Upper lobe of left lung (tissue), 6 donors: ENCODE data around the gene MRTFB. TPM values are rescaled to one million over a fixed set of nuclear protein-coding genes. Genes with fewer than 3 reads are reported as not detected.
A peak's percentile ranks its signal among the peaks of the same experiment; 100 is the strongest.

Experiments used
- ATAC-seq, 2 donors: fragments of 200-7000 bp; cut with Tn5 transposase; one replicate each; pipeline ENCODE4 v1.9.1; 2022; ENCODE audit warnings: mild to moderate bottlenecking in 2 of 2, moderate library complexity in 2 of 2; ENCODE audit not compliant: low FRiP score in 2 of 2
- DNase-seq, 2 donors: peaks; one replicate each; pipeline ENCODE4 v3.0.0-alpha.2; 2019 to 2020
- H3K27ac ChIP-seq, 4 donors: fragments of 200-600 bp; sonication (generic); one replicate each; pipeline ENCODE4 v1.5.1; 2016 to 2019
- H3K27me3 ChIP-seq, 4 donors: fragments of 200-600 bp; sonication (generic); one replicate each; pipeline ENCODE4 v1.5.1; 2017 to 2019
- H3K36me3 ChIP-seq, 4 donors: fragments of 200-600 bp; sonication (generic); one replicate each; pipeline ENCODE4 v1.5.1; 2016 to 2019
- H3K4me1 ChIP-seq, 4 donors: fragments of 200-600 bp; sonication (generic); one replicate each; pipeline ENCODE4 v1.5.1; 2018 to 2019
- H3K4me3 ChIP-seq, 4 donors: fragments of 200-600 bp; sonication (generic); one replicate each; pipeline ENCODE4 v1.5.1; 2017 to 2019; ENCODE audit warnings: mild to moderate bottlenecking in 2 of 4, moderate library complexity in 1 of 4
- H3K9me3 ChIP-seq, 4 donors: fragments of 200-600 bp; sonication (generic); one replicate each; pipeline ENCODE4 v1.5.1; 2018 to 2019
- CTCF ChIP-seq, 6 experiments: fragments of 450-650 bp in 4 of 6; fragments of 200-600 bp in 2 of 6; sonication (generic) in 2 of 6; IDR thresholded peaks; one replicate each; pipeline ENCODE4 v1.5.1; 2016 to 2019; ENCODE audit warnings: antibody characterized with exemption in 6 of 6
- EP300 ChIP-seq, 4 donors: sonication (generic); formaldehyde crosslinking; IDR thresholded peaks; one replicate each; pipeline ENCODE4 v1.5.1; 2017; ENCODE audit warnings: antibody characterized with exemption in 4 of 4, control low read depth in 2 of 4
- POLR2A ChIP-seq, 4 donors: fragments of 450-650 bp; IDR thresholded peaks; one replicate each; pipeline ENCODE4 v1.5.1; 2016 to 2017; ENCODE audit warnings: antibody characterized with exemption in 4 of 4, mild to moderate bottlenecking in 2 of 4
- POLR2AphosphoS5 ChIP-seq, 2 donors: sonication (generic); formaldehyde crosslinking; IDR thresholded peaks; one replicate each; pipeline ENCODE4 v1.5.1; 2017; ENCODE audit warnings: antibody characterized with exemption in 2 of 2
- WGBS, 2 donors: methylation state at CpG; one replicate each; pipeline ENCODE4 v1.1.5; 2017 to 2018; 5-methylcytosine and 5-hydroxymethylcytosine counted together
- total RNA-seq, 6 donors: library from RNA; depleted of rRNA in 4 of 6; stranded (reverse); fragments of >200 nt in 4 of 6; gene quantifications; one replicate each; pipeline versions ENCODE4 v1.1.0 to v1.2.1, GENCODE V29; 2016 to 2021
- donor health status: DM: no; HTN: no; CAD: no; lungs with moderate emphysema.
- donor health status: DM: no; HTN: yes; CAD: no; lungs with severe emphysema.

Gene MRTFB
- total RNA-seq, 6 donors from 2014 or later = 46.9 to 100 (median 66.7) TPM

- Histone ChIP-seq H3K27ac (no peak overlapping the region), H3K27me3 (no peaks in the 10 kb centered on the region), H3K36me3 (no peaks in the 10 kb centered on the region), H3K4me1 (peaks cover 14 to 23% (median 21%) of the 10 kb centered on the region in 4 donors), H3K9me3 (no peaks in the 10 kb centered on the region), H3K4me3 (no peak overlapping the region)
- no peak for DNase-seq
- ATAC-seq = no peak
- TF ChIP-seq POLR2AphosphoS5 (IDR thresholded peaks at IDR 0.05) (no peak), CTCF (IDR thresholded peaks at IDR 0.05) (no peak)
- 89 to 95% methylated on average over 1 of the region's 1 CpG for WGBS, 2 donors
Measured at GRCh38 chr16:14199624-14200023, 128.5 kb downstream of the MRTFB start.

- Histone ChIP-seq H3K9me3 (no peaks in the 10 kb centered on the region), H3K4me3 (no peak overlapping the region), H3K27ac (peak overlapping the region in 2 of 4 donors; percentile 37 to 67), H3K36me3 (no peaks in the 10 kb centered on the region), H3K27me3 (no peaks in the 10 kb centered on the region), H3K4me1 (peaks cover 14 to 15% (median 14%) of the 10 kb centered on the region in 4 donors)
- TF ChIP-seq POLR2AphosphoS5 (IDR thresholded peaks at IDR 0.05) (no peak), POLR2A (IDR thresholded peaks at IDR 0.05) (no peak), EP300 (IDR thresholded peaks at IDR 0.05) (no peak), CTCF (IDR thresholded peaks at IDR 0.05) (no peak)
- ATAC-seq (no peak), DNase-seq (no peak)
- 53 to 54% methylated on average over 3 of the region's 3 CpGs for whole genome bisulfite sequencing, 2 donors
Measured at GRCh38 chr16:14202095-14202494, 131.0 kb downstream of the MRTFB start.

GRCh38 chr16:14202697-14203096 is 131.6 kb downstream of the MRTFB start:
- TF ChIP-seq CTCF (IDR thresholded peaks at IDR 0.05) (peak in 5 of 6 experiments; percentile 24 to 61 (median 46)), EP300 (IDR thresholded peaks at IDR 0.05) (no peak), POLR2AphosphoS5 (IDR thresholded peaks at IDR 0.05) (no peak), POLR2A (IDR thresholded peaks at IDR 0.05) (no peak)
- no peaks in the 10 kb centered on the region for H3K27me3 ChIP-seq
- ATAC-seq (no peak), DNase-seq (no peak)
- H3K27ac ChIP-seq = peak overlapping the region in 2 of 4 donors; percentile 37 to 67
- peaks cover 13 to 15% (median 14%) of the 10 kb centered on the region in 4 donors for H3K4me1 ChIP-seq
- H3K36me3 ChIP-seq = no peaks in the 10 kb centered on the region
- H3K9me3 ChIP-seq = no peaks in the 10 kb centered on the region
- no peak overlapping the region for H3K4me3 ChIP-seq

GRCh38 chr16:14203166-14203565 is 132.0 kb downstream of the MRTFB start:
- WGBS, 2 donors = 62 to 69% methylated on average over 2 of the region's 2 CpGs
- peaks cover 13 to 15% (median 14%) of the 10 kb centered on the region in 4 donors for H3K4me1 ChIP-seq
- no peak for ATAC-seq
- H3K4me3 ChIP-seq = no peak overlapping the region
- TF ChIP-seq POLR2AphosphoS5 (IDR thresholded peaks at IDR 0.05) = no peak
- no peak for TF ChIP-seq EP300 (IDR thresholded peaks at IDR 0.05)
- no peak for TF ChIP-seq POLR2A (IDR thresholded peaks at IDR 0.05)
- no peak for TF ChIP-seq CTCF (IDR thresholded peaks at IDR 0.05)
- H3K27ac ChIP-seq = peak overlapping the region in 2 of 4 donors; percentile 37 to 67
- no peaks in the 10 kb centered on the region for H3K36me3 ChIP-seq
- no peaks in the 10 kb centered on the region for H3K27me3 ChIP-seq
- H3K9me3 ChIP-seq = no peaks in the 10 kb centered on the region
- DNase-seq = no peak

GRCh38 chr16:14205666-14206065 is 134.5 kb downstream of the MRTFB start:
- Histone ChIP-seq H3K9me3 (no peaks in the 10 kb centered on the region), H3K27me3 (no peaks in the 10 kb centered on the region), H3K36me3 (no peaks in the 10 kb centered on the region), H3K27ac (no peak overlapping the region), H3K4me3 (no peak overlapping the region), H3K4me1 (peaks cover 10 to 14% (median 14%) of the 10 kb centered on the region in 4 donors)
- WGBS, 2 donors = 71 to 79% methylated on average over 3 of the region's 3 CpGs
- no peak for ATAC-seq
- no peak for DNase-seq
- TF ChIP-seq POLR2A (IDR thresholded peaks at IDR 0.05) (no peak), EP300 (IDR thresholded peaks at IDR 0.05) (no peak), CTCF (IDR thresholded peaks at IDR 0.05) (no peak), POLR2AphosphoS5 (IDR thresholded peaks at IDR 0.05) (no peak)
